GM19397 (cell line): ENCODE measurements around the gene ZNF292.
"Not testable (repeated sequence)": the region's sequence is repeated elsewhere in the genome, so short reads cannot be mapped to it uniquely, and the experiment has no call there.

Experiments
- ATAC-seq: cut with Tn5 transposase; IDR thresholded peaks from one replicate; pipeline ENCODE4 v1.9.1; 2021; ENCODE audit warnings: mild to moderate bottlenecking, moderate library complexity; ENCODE audit not compliant: unreplicated experiment

Gene ZNF292

DNA sequence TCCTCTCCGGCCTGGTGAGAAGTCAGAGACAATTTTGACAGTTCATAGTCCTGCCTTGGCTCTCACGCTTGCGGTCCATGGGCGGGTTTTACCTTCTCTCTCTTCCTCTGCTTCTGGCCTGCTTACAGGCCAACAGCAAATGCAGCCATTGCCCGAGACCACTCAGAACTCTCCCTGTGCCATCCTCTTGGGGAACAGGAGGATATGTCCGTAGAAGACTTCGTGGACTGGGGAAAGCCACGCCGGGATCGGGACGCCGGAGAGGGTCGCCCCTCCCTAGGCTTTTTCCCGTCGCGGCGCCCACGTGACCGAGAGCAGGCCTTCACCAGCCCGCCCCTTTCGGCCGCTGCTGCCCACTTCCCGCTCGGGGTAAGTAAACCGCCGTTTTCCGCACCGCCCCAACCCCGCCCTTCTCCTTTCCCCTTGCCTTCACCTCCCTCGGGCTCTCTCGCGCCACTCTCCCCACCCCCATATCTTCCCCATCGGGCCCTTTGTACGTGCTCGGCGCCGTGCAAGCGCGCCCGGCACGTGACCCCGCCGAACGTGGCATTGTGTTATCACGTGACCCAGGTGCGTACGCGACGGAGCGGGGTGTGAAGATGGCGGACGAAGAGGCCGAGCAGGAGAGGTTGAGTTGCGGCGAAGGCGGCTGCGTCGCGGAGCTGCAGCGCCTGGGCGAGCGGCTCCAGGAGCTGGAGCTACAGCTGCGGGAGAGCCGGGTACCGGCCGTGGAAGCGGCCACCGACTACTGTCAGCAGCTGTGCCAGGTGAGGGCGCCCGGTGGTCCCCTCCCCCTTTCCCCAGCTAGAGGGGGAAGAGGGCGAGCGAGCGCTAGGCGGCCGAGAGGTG is at the start of gene ZNF292:
TSS of gene ZNF292 (plus strand) at position 573 of the 849 bp plus-strand sequence. CDS start at position 600, 27 bp downstream.
- ATAC-seq: peak; percentile 77

DNA sequence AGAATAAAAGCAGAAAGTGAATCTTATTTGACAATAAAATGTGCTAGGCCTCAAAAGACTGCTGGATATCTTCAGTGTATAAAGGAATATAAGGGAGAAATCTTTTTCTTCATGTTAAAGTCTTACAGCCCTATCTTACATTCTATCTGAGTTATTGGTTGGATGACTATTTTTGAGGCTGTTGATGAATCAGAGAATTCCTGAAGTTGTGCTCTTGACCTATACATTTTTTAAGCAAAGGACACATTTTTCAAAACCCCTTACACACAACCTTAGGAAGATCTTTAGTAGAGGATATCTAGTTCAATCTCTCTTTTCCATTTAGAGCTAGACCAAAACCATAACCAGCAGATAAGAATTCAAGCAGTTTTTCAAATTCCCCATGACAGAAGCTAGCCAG is 49.5 kb upstream of the ZNF292 start:
- no peak for ATAC-seq

DNA sequence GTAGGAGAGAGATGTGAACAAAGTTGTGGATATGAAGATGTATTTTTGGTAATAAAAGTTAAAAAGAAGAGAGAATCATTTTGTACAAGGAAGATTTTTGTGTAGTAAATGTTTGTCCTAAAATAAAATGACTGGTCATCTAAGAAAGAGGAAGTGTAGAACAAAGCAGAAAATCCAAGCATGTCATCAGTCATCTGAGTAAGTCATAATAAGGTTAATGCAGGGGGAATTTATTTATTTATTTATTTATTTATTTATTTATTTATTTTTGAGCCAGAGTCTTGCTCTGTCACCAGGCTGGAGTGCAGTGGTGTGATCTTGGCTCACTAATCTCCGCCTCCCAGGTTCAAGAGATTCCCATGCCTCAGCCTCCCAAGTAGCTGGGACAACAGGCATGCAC is 44.7 kb upstream of the ZNF292 start:
- no peak for ATAC-seq

DNA sequence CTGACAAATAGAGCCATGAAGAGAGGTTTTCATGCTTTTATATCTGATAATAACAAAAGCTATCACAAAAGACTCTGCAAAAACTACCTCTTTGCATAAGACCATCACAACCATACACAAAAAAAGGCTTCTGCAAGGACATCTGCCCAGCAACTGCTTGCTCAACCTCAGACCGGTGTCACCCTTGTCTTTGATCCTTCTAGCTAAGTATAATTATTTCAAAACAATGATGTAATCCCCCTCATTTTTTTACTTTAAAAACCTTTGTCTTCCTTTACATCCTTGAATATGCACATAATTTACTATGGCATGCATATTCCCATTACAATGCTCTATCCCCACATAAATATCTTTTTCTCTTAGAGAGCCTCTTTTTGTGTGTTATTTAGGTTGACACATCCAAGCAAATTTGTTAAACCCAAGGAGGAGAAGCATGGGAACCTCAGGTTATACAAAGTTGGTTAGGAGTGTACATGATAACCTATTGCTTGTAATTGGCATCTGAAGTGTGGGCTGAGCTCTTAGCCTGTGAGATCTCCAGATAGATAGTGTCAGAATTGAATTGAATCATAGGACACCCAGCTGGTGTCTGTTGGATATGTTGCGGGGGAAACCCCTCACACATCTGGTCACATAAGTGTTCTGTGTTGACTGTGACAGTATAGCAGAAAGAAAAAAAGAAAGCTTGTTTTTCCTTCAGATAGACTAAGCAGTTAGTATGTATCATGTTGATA is 39.8 kb upstream of the ZNF292 start:
- ATAC-seq: no peak

DNA sequence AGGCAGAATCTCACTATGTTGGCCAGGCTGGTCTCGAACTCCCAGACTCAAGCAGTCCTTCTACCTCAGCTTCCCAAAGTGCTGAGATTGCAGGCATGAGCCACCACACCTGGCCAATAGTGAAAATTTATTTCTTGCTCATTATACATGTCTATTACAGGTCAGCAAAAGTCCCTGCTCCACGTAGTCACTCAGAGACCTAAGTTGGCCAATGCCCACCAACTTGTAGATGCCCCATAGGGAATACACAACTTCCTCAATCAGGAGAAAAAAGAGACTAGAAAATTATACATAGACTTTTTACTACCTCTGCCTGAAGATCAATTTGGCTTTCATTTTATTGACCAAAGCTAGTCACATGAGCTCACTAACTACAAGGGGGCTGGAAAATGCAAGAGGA is 38.4 kb upstream of the ZNF292 start:
- no peak for ATAC-seq

DNA sequence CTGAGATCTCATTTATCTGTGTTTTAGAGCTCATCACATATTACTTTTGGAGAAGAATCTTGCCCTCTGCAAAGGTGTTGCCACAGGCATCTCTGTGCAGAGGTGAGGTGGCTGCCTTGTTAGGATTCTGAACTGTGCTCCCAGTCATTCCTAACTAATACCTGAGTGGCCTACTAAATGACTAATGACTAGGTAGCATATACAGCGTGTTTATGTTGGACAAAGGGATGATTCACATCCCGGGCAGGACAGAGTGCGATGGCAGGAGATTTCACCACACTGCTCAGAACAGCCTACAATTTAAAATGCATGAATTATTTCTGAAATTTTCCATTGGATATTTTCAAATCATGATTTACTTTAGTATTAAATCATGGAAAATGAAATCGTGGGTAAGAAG is 37.3 kb upstream of the ZNF292 start:
- no peak for ATAC-seq

DNA sequence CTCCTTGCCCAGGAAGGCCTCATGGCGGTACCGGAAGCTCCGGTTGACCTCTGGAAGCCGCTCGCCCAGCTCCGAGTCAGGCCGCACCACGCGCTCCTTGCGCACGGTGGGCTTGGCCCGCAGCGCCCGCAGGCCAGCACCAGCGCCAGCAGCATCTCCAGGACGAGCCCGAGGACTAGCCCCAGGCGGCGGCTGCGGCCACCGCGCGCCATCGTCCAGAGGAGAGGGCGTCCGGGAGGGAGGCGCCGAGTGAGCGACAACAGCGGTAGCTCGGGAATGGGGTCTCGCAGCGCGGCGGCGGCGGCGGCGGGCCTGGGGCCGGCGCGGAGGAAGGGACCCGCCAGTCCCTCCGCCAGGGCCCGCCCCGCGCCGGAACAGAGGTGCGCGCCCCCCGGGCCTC is 32.9 kb upstream of the ZNF292 start:
- no peak for ATAC-seq

DNA sequence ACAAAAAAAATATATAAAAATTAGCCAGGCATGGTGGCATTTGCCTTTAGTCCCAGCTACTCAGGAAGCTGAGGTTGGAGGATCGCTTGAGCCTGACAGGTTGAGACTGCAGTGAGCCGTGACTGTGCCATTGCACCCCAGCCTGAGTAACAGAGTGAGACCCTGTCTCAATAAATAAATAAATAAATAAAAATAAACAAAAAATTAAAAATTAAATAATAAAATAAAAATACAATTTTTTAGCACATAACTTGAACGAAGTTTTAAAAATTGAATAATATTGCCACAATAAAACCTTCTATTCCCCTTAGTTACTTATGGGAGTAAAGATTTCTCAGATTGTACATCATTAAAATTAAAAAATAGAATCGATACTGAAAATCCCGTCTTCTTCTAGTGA is 31.3 kb upstream of the ZNF292 start:
- ATAC-seq: no peak

DNA sequence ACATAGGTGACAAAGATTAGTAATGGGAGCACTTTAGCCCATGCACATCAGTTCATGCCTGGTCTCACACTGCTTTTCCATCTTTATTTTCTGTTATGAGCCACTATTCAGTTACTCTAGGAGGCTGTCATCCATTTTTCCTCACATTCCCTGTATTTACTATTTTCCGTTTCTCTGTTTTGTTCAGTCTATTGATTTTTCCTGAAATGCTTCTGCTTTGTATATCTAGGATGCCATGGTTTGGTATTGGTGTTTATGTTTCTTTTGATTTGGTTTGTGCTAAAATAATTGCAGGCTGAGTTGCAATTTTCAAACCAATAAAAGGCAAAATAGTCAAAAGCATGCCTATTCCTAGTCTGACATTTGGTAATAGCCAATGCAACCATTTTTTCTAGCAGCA is 28.9 kb upstream of the ZNF292 start:
- no peak for ATAC-seq

DNA sequence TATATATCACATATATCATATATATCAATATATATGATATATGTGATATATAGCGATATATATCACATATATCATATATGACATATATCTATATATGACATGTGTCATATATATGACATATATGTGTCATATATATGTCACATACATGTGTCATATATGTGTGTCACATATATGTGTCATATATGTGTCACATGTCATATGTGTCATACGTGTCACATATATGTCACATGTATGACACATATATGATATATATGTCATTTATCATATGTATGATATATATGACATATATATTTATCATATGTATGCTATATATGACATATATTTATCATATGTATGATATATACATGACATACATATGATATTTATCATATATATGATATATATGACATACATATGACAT is 27.6 kb upstream of the ZNF292 start:
- ATAC-seq: no peak

DNA sequence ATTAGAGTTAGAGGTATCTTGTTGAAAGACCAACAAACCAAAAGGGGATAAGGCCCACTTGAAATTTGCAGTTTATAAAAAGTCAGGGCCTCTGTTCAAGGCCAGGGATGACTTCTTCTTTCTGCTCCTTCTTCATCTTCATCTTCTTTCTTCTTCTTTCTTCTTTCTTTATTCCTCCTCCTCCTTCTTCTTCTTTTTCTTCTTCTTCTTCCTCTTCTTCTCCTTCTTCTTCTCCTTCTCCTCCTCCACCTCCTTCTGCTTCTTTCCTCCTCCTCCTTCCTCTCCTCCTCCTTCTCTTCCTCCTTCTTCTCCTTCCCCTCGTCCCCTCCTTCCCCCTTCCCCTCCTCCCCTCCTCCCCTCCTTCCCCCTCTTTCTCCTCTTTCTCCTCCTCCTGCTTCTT is 18.4 kb upstream of the ZNF292 start:
- ATAC-seq: no peak

DNA sequence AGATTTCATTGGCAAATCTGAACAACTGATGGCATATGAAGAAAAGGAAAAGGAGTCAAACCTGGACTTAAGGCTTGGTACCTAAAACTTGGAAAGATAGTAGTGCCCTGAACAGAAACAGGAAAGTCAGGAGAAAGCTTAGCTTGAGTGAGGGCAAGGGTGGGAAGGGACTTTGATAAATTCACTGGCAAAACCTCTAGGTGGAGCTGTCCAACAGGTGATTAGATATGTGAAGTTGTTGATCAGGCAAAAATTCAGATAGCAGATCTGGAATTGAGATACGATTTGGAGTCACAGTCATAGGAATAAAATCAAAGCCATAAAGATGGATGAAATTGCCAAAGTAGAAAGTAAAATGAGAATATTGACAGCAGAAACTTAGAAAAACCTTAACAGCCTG is 16.1 kb upstream of the ZNF292 start:
- no peak for ATAC-seq

DNA sequence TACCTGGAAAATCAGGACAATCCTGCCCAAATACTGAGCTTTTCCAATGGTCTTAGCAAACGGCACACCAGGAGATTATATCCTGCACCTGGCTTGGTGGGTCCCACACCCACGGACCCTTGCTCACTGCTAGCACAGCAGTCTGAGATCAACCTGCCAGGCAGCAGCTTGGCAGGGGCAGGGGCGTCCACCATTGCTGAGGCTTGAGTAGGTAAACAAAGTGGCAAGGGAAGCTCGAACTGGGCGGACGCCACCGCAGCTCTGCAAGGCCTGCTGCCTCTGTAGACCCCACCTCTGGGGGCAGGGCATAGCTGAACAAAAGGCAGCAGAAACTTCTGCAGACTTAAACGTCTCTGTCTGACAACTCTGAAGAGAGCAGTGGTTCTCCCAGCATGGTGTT is 15.4 kb upstream of the ZNF292 start:
- not testable (repeated sequence) for ATAC-seq

DNA sequence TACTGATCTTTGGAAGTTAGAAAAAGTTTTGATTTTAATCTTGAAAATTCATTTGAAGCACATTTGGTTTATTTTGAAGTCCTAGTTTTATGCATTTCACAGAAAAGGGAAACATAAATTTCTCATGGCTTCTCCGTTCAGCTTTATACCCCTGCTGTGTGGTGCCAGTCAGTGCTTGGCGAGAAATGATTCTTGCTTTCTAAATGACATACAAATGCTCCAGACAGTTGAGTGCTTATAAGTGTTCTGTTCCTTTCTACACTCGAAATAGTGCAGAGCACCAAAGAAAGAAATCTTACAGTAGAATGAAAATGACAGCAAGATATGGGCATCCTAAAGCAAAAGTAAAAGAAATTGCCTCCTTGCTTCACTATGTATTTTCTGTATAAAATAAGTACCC is 9.0 kb upstream of the ZNF292 start:
- no peak for ATAC-seq

DNA sequence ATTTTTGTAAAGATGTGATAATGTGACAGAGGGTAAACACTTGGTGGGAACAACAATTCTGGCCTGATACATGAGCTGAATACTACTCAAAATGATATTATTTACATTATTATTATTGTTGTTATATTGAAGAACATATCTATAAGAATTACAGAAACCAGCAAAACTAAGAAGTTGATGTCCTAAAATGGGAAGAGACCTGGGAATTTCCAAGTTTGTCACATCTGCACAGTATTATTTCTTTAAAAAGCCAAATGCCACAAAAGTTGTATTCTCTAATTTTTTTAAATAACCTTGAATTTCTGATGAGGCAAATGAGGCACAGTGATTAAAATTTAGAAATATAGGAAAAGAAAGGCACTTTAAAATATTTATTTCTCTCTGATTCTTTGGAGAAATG is 5.0 kb upstream of the ZNF292 start:
- ATAC-seq: no peak

DNA sequence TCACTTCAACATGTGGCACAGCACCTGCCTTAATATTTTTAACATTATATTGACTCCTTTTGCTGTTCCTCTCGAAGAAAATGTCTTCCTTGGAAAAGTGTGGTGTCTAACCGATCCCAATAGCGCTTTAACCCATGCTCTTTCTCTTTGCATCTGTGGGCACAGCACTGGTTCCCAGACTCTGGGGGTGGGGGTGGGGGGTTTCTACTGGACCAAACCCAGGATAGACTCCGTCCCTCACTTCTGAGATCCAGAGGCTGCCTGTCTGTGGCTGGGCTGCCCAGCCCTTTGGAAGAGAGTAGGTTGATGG is 3.9 kb upstream of the ZNF292 start:
- ATAC-seq: no peak

DNA sequence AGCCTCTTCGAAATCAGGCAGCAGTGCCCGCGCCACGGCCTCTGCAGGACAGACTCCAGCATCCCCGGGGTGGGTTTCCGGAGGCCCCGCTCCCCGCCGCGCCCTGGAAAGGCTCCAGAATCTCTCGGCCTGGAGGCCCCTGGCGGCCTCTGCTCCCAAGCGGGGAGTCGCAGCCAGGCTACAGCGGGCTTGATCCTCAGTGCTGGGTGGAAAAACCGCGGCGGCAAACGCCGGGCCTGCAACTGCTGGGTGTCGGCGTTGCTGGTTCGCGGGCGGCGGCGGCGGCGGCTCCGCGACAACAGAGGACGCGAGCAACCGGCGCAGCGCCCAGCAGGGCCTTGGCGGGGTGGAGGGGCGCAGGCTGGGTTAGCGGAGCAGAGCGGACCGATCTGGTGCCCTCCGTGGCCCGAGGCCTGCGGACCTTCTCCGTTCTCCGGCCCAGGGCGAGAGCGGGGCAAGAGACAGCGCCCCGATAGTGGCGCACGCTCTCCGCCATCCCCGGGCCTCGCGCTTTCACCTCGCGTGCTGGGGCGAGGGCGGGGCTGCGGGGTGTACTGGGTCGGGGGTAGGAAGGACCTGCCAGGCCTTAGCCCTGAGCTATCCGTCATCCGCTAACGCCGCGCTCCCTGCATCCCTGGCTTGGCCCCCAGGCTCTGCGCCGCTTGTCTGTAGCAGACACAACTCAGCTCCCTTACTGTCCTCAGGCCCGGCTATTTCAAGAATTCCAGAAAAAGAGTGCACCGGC is 3.4 kb upstream of the ZNF292 start:
- peak; percentile 37 for ATAC-seq

DNA sequence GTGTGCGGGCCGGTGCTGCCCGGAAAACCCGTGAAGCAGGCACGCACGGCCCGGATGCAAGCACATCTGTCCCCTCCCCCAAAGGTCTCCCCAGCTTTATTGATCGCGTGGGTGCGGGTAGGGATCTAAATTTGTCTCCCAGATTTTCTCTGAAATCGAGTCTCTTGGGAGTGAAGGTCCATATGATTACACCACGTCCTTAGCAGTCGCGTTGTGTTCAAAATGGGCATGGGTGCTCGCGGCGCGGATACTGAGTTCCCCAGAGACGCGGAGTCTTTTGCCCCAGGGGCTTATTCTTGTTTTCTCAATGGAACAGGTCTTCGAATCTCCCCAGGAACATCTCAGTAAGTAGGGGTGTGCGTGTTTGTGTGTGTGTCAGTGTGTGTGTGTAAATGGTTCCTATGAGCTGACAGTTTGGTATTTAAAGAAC is 2.8 kb upstream of the ZNF292 start:
- peak; percentile 0 for ATAC-seq

DNA sequence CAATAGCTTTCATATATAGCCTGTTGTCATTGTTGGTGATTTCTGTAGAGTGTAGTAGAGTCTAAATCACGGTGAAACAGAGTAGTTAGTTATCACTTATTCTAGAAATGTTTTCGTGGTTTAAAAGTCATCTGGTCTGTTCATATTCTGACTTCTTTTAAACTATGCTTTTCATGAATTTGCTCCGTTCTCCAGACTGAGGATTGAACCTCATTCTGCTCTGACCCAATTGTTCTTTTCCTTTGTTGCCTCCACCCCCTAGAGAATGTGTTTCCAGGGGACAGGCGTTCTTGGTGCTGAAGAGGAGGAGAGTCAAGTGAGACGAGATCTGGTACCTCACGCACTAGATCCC is 748 bp upstream of the ZNF292 start:
- ATAC-seq: no peak

DNA sequence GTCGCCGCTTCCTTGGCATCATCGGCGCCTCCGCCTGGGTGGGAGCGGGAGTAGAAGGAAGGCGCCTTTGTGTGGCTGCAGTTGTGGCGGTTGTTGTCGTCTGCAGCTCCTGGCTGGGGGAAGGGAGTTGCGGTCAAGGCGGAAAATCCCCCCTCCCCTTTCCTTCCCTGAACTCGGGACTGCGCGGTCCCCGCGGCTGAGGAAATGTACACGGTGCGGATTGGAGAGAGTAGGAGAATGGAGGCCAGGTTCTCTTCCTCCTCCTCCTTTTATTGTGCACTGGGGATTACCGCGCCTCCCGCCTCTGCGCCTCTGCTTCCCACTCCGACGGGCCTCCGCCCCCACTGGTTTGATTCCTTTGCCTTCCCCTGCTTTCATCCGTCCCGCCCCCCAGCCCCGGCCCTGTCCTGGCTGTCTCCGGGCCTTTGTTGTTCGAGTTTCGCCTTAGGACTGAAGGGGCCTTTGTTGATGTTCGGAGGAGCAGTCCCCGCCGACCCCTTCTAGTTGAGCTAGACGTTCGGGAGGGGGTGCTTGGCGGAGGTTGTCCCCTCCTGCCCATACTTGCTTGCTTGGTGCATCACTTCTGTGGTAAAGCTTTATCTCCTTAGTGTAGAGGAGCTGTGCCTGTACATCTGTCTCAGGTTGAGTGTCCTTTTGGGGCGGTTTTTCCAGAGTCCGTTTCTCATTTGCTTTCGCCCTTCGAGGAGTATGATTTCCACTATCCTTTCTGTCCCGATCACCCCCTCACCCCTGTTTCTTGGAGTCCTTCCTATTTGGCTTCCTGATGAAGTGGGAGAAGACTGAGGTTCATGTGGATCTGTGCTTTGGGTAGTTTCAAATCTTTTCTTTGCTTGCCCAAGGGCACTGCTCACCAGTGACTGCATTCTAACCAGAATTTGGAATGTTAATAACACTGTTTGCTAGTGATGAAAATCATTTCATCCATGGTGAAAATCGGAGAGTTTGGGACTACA is 764 bp downstream of the ZNF292 start:
- ATAC-seq: peak; percentile 0

DNA sequence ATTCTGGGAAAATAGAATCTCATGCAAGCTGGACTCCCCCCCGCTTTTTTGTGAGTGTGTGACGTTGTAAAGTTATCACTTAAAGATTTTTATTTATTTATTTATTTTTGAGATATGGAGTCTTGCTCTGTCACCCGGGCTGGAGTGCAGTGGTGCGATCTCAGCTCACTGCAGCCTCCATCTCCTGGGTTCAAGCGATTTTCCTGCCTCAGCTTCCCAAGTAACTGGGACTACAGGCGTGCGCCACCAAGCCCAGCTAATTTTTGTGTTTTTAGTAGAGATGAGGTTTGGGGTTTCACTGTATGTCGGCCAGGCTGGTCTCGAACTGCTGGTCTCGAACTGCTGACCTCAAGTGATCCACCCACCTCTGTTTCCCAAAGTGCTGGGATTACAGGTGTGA is 2.2 kb downstream of the ZNF292 start:
- not testable (repeated sequence) for ATAC-seq
